Neutrophil (primary cell): ENCODE results near the gene MATR3.

Experiments used
- H3K27ac ChIP-seq: fragments of 200-600 bp; sonication (generic); 2 replicates; pipeline ENCODE4 v1.5.1; 2016; ENCODE audit warnings: mild to moderate bottlenecking, moderate library complexity
- H3K27me3 ChIP-seq: fragments of 200-600 bp; sonication (generic); 2 replicates; pipeline ENCODE4 v1.6.0; 2016; ENCODE audit warnings: mild to moderate bottlenecking
- H3K36me3 ChIP-seq: fragments of 200-600 bp; sonication (generic); 2 replicates; pipeline ENCODE4 v1.5.1; 2017
- H3K4me1 ChIP-seq, 2 experiments: fragments of 200-600 bp in 1 of 2; sonication (generic) in 1 of 2; 1 replicate in 1 of 2; 2 replicates in 1 of 2; pipeline versions ENCODE4 v1.5.1 to v1.6.1; 2013 to 2016; ENCODE audit warnings: low read depth in 1 of 2, low read length in 1 of 2, mild to moderate bottlenecking in 1 of 2, moderate library complexity in 1 of 2; ENCODE audit not compliant: control insufficient read depth in 1 of 2, insufficient read depth in 1 of 2
- H3K4me3 ChIP-seq, 2 experiments: fragments of 200-600 bp in 1 of 2; sonication (generic) in 1 of 2; 1 replicate in 1 of 2; 2 replicates in 1 of 2; pipeline ENCODE4 v1.5.1; 2013 to 2016; ENCODE audit warnings: low read depth in 1 of 2, low read length in 1 of 2, mild to moderate bottlenecking in 1 of 2, moderate library complexity in 1 of 2
- H3K9me3 ChIP-seq: fragments of 200-600 bp; sonication (generic); 2 replicates; pipeline ENCODE4 v1.5.1; 2016
- CTCF ChIP-seq: fragments of 200-600 bp; sonication (generic); IDR thresholded peaks from 2 replicates; pipeline ENCODE4 v1.5.1; 2016; ENCODE audit warnings: antibody characterized with exemption

The MATR3 gene

GRCh38 chr5:139251281-139251687 lies 42.3 kb upstream of the MATR3 start:
- Histone ChIP-seq H3K4me1 (peaks cover 5 to 6% of the 10 kb centered on the region in 2 experiments), H3K9me3 (no peaks in the 10 kb centered on the region), H3K36me3 (no peaks in the 10 kb centered on the region), H3K4me3 (no peak overlapping the region), H3K27ac (no peak overlapping the region), H3K27me3 (no peaks in the 10 kb centered on the region)
- TF ChIP-seq CTCF, result no peak

GRCh38 chr5:139251695-139252288 lies 41.7 kb upstream of the MATR3 start:
- Histone ChIP-seq H3K4me3 (no peak overlapping the region), H3K4me1 (peaks cover under 1 to 1% of the 10 kb centered on the region in 2 experiments), H3K9me3 (no peaks in the 10 kb centered on the region), H3K36me3 (no peaks in the 10 kb centered on the region), H3K27ac (no peak overlapping the region), H3K27me3 (no peaks in the 10 kb centered on the region)
- no peak for TF ChIP-seq CTCF

- H3K27me3 ChIP-seq, result no peaks in the 10 kb centered on the region
These were observed 40.4 kb upstream of the MATR3 start for GRCh38 chr5:139253115-139253514.

GRCh38 chr5:139256820-139257219 lies 36.7 kb upstream of the MATR3 start:
- H3K4me1 ChIP-seq, result no peaks in the 10 kb centered on the region
- TF ChIP-seq CTCF, result no peak
- no peaks in the 10 kb centered on the region for H3K36me3 ChIP-seq
- no peaks in the 10 kb centered on the region for H3K9me3 ChIP-seq
- no peak overlapping the region for H3K27ac ChIP-seq
- no peaks in the 10 kb centered on the region for H3K27me3 ChIP-seq
- no peak overlapping the region for H3K4me3 ChIP-seq

More at GRCh38 chr5:139253115-139253514, 40.4 kb upstream of the MATR3 start:
- Histone ChIP-seq H3K27ac (no peak overlapping the region), H3K36me3 (no peaks in the 10 kb centered on the region), H3K4me3 (no peak overlapping the region), H3K4me1 (no peaks in the 10 kb centered on the region), H3K9me3 (no peaks in the 10 kb centered on the region)
- no peak for TF ChIP-seq CTCF

- no peak overlapping the region for H3K4me3 ChIP-seq
- no peak overlapping the region for H3K27ac ChIP-seq
- no peaks in the 10 kb centered on the region for H3K27me3 ChIP-seq
- H3K4me1 ChIP-seq, result no peaks in the 10 kb centered on the region
- no peaks in the 10 kb centered on the region for H3K9me3 ChIP-seq
- no peaks in the 10 kb centered on the region for H3K36me3 ChIP-seq
- no peak for TF ChIP-seq CTCF
These were observed 31.3 kb upstream of the MATR3 start for GRCh38 chr5:139262059-139262741.
